Measurements from ENCODE around the gene NOL4. TPM values are rescaled to one million over a fixed set of nuclear protein-coding genes. Genes with fewer than 3 reads are reported as not detected.

NOL4 gene
- total and polyA plus RNA-seq, 8 donors, result 0.91 to 10.3 (median 2.8) TPM

DNA sequence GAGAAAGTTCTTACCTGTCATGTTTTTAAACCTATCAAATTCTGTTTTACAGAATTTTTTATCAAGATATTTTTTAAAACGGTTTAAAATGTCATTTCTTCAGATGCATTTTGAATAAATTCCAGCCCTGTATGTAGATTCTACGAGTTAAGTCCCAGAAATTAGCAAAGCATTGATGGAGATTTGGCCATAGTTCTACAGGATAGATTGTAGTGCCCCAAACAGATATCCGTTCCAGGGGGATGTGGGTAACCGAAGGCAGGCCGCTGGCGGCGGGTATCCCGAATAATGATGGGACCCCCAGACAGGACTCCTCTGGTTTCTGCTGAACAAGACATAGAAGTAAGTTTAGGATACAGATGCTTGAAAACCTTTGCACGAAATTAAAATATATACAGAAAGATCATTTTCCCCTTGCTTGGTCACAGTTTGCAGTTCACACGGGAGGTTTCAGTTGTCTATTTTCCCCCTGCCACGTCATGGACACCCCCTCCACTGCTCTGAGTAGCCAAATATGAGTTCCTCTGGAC, 755 bp downstream of the NOL4 start:
- DNase-seq, result peak in 1 of 6 donors; percentile 39
- peak overlapping the region in 3 of 4 donors; percentile 7 to 48 (median 30) for H3K4me3 ChIP-seq
- intact Hi-C loops (cut with DNase I), result no loop called here

DNA sequence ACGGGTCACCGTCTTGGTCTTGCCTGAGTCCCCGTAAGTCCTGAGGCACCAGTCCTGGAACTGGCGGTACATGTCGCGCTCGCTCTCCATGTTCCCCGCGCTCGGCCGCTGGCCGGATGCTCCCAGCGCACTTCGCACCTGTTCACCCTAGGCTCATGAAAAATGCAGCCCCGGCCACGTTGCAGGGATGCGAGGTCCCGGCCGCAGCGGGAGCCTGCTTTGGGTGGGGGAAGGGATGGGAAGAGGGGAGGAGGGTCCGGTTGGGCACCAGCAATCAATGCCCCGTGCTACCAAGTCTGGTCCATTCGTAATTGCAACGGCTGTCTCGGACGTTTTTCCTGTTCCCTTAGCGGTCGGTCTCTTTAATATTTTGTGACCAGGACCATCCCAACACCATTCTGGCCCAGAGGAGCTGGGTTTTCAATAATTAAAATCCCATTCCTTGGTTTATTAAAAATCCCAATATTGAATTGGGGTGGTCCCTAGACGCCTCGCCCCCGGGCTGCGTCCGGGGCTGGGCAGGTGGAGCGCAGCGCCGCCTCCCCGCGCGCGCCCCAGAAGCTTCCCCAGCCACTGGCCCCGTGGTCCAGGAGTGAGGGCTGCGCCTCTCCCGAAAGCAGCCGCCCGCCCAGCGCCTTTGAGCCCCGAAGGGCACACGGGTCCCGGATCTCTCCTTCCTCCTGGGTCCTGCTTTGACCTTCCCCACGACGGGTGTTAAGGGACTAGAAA, 1.4 kb downstream of the NOL4 start:
- Histone ChIP-seq H3K36me3 (no peaks in the 10 kb centered on the region), H3K27me3 (peaks cover 0 to 11% (median 2%) of the 10 kb centered on the region in 4 donors), H3K27ac (no peak overlapping the region), H3K4me3 (peak overlapping the region; percentile 3 to 48 (median 19)), H3K4me1 (peaks cover 0 to 11% (median 9%) of the 10 kb centered on the region in 3 donors), H3K9me3 (no peaks in the 10 kb centered on the region)
- TF ChIP-seq, protein P1, sequence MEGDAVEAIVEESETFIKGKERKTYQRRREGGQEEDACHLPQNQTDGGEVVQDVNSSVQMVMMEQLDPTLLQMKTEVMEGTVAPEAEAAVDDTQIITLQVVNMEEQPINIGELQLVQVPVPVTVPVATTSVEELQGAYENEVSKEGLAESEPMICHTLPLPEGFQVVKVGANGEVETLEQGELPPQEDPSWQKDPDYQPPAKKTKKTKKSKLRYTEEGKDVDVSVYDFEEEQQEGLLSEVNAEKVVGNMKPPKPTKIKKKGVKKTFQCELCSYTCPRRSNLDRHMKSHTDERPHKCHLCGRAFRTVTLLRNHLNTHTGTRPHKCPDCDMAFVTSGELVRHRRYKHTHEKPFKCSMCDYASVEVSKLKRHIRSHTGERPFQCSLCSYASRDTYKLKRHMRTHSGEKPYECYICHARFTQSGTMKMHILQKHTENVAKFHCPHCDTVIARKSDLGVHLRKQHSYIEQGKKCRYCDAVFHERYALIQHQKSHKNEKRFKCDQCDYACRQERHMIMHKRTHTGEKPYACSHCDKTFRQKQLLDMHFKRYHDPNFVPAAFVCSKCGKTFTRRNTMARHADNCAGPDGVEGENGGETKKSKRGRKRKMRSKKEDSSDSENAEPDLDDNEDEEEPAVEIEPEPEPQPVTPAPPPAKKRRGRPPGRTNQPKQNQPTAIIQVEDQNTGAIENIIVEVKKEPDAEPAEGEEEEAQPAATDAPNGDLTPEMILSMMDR (IDR thresholded peaks at IDR 0.05), result no peak
- DNase-seq (peak in 2 of 6 donors; percentile 69 to 74), ATAC-seq (peak; percentile 30 to 45 (median 41)), FAIRE-seq (no peak)
- 2% methylated on average over 51 of the region's 51 CpGs for WGBS, 2 donors
- intact Hi-C loops (cut with DNase I), result no loop called here

More for the DNA sequence above, 755 bp downstream of the NOL4 start:
- TF ChIP-seq, protein P1 (IDR thresholded peaks at IDR 0.05), result no peak
- FAIRE-seq (no peak), ATAC-seq (peak in 1 of 4 donors; percentile 4)
- 3 to 4% methylated on average over 11 of the region's 11 CpGs for WGBS, 2 donors
- peaks cover 0 to 11% (median 9%) of the 10 kb centered on the region in 3 donors for H3K4me1 ChIP-seq
- no peaks in the 10 kb centered on the region for H3K9me3 ChIP-seq
- H3K27ac ChIP-seq, result no peak overlapping the region
- H3K36me3 ChIP-seq, result no peaks in the 10 kb centered on the region
- H3K27me3 ChIP-seq, result peaks cover 0 to 15% (median 2%) of the 10 kb centered on the region in 4 donors

DNA sequence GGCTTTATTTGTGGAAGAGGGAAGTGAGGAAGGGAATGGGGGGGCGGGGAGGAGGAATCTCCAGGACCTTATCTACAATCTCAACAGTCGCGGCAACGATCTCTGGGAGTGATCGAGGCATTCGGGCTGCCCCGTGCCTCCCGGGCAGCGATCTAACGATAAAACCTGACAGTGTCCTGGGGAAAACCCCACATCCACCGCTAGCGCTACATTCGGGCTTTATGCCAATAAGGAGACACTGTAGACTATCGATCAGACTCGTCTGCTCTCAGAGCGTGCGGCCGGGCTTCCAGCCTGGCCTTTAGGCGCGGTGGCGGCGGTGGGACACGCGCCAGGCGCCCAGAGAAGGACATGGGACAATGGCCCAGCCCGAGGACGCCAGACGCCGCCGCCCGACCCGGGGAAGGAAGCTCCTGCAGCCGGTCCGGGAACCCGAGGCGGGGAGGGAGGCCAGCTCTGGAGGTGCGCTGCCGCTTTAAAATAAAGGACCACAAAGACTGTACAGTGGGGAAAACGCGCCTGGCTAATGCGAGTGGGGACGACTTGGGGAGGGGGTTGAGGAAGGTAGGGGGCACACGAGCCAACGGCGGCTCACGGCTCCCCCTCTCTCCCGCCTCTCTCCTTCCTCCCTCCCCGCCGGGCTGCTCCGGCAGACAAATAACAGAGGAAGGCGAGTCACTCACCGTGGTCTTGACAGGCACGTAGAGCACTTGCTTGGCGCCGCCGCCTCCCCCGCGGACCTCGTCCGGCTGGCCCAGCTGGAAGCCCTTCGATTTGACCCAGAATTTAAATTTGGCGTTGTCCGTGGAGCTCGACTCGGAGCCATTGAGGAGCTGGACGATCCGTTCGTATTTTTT, 2.2 kb downstream of the NOL4 start:
- H3K27me3 ChIP-seq, result peaks cover 0 to 11% (median 2%) of the 10 kb centered on the region in 4 donors
- H3K36me3 ChIP-seq, result no peaks in the 10 kb centered on the region
- H3K27ac ChIP-seq, result no peak overlapping the region
- peak overlapping the region; percentile 3 to 48 (median 19) for H3K4me3 ChIP-seq
- ATAC-seq (peak; percentile 26 to 51 (median 40)), DNase-seq (peak in 3 of 6 donors; percentile 34 to 81 (median 70)), FAIRE-seq (no peak)
- intact Hi-C loops (cut with DNase I), result no loop called here
- no peaks in the 10 kb centered on the region for H3K9me3 ChIP-seq
- H3K4me1 ChIP-seq, result peaks cover 0 to 11% (median 9%) of the 10 kb centered on the region in 3 donors
- TF ChIP-seq, protein P1 (IDR thresholded peaks at IDR 0.05), result no peak
- WGBS, 2 donors, result 0 to 1% methylated on average over 62 to 68 of the region's 68 CpGs

DNA sequence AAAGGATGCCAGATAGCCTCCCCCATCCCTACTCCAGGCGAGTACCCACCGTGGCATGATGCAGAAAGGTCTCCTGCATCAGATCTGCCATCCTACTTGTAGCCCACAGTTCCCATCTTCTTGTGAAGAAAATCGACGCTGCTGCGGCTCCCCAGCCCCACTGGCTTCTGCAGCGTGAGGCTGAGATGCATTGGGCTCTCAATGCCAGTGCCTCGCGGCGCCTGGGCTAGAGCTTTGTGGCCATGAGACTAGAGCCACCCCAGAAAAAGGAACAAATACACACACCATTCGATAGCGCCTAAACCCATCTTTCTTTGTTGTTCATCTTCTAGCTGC, 2.8 kb downstream of the NOL4 start:
- DNase-seq (peak in 1 of 6 donors; percentile 52), ATAC-seq (no peak), FAIRE-seq (no peak)
- intact Hi-C loops (cut with DNase I), result no loop called here
- no peak overlapping the region for H3K27ac ChIP-seq
- peaks cover 0 to 11% (median 2%) of the 10 kb centered on the region in 4 donors for H3K27me3 ChIP-seq
- H3K36me3 ChIP-seq, result no peaks in the 10 kb centered on the region
- no peaks in the 10 kb centered on the region for H3K9me3 ChIP-seq
- TF ChIP-seq, protein P1 (IDR thresholded peaks at IDR 0.05), result no peak
- H3K4me1 ChIP-seq, result peaks cover 0 to 11% (median 9%) of the 10 kb centered on the region in 3 donors
- 5 to 6% methylated on average over 11 of the region's 11 CpGs for WGBS, 2 donors
- H3K4me3 ChIP-seq, result peak overlapping the region in 2 of 4 donors; percentile 27 to 48
